GM19193 (cell line): Measurements from ENCODE around the gene ZMYM2.

ENCODE experiments used
- POLR2A ChIP-seq: IDR thresholded peaks from 4 replicates; pipeline ENCODE4 v1.6.1; 2011; ENCODE audit not compliant: insufficient read depth, insufficient read length; ENCODE audit errors: extremely low read depth

The ZMYM2 gene

DNA sequence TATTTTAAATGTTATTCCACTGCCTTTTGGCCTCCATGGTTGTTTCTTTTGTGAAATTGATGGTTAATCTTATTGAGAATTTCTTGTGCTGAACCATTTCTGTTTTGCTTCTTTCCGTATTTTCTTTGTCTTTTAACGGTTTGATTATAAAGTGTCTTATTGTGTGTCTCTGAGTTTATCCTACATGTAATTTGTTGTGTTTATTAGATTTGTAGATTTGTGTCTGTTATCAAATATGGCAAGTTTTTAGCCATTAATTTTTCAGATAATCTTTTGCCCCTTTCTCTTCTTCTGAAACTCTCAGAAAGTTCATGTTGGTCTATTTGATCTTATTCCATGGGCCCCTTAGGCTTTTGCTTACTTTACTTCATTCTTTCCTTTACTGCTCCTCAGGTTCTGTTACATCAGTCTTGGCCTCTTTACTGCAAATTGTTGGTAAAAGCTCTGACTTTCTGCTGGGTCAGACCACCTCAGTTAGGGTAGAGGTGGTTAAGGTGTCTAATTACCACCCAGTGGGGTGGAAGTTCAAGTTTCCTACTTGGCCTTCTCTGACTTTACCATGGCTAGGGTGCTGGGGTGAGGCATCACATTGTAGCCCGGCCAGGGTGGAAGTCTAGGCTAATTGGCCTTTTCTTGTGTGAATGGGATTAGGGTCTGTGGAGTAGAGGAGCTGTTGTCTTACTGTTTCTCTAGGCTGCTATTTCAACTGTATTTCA, 58.3 kb downstream of the ZMYM2 start:
- no peak for TF ChIP-seq POLR2A

DNA sequence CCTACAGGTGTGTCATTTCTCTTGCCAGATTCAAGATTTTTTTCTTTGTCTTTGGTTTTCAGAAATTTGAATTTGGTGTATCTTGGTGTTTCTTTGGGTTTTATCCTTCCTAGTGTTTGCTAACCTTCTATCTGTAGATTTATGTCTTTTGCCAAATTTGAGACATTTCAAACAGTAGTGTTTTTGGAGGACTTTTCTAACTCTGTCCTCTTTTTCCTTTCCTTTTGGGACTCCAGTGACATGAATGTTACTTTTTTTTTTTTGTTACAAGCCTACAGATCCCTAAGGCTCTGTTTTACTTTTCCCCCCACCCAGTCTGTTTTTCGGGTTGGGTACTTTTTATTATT, 58.8 kb downstream of the ZMYM2 start:
- no peak for TF ChIP-seq POLR2A

GRCh38 chr13:20019043-20019442, 60.5 kb downstream of the ZMYM2 start:
- no peak for TF ChIP-seq POLR2A

- TF ChIP-seq POLR2A, result no peak
Measured at GRCh38 chr13:20024702-20025101, 66.2 kb downstream of the ZMYM2 start.

DNA sequence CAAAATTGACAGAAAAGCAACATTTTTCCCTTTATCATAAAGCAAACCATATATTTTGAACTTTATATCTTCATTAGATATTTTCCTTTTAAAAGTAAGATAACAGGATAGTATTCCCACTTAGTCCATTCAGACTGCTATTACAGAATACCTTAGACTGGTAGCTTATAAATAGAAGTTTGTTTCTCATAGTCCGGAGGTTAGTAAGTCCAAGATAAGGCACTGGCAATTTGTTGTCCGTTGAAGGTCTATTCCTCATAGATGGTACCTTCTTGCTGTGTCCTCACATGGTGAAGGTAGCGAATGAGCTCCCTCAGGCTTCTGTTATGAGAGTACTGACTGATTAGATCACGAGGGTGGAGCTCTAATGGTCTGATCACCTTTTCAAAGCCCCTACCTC, 70.4 kb downstream of the ZMYM2 start:
- no peak for TF ChIP-seq POLR2A

- TF ChIP-seq POLR2A, result no peak
Measured at GRCh38 chr13:20033486-20033885, 75.0 kb downstream of the ZMYM2 start.

- no peak for TF ChIP-seq POLR2A
Measured at GRCh38 chr13:20035130-20035529, 76.6 kb downstream of the ZMYM2 start.

DNA sequence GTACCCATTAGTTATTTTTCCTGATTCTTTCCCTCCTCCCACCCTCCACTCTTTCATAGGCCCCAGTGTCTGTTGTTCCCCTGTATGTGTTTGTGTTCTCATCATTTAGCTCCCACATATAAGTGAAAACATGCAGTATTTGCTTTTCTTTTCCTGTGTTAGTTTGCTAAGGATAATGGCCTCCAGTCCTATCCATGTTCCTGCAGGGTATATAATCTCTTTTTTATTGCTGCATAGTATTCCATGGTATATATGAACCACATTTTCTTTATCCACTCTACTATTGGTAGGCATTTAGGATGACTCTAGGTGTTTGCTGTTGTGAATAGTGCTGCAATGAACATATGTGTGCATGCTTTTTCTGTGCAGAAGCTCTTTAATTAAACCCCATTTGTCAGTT, 79.4 kb downstream of the ZMYM2 start:
- no peak for TF ChIP-seq POLR2A

GRCh38 chr13:20043207-20043925, 84.8 kb downstream of the ZMYM2 start:
- TF ChIP-seq POLR2A, result no peak

GRCh38 chr13:20044086-20044485, 85.6 kb downstream of the ZMYM2 start:
- TF ChIP-seq POLR2A, result no peak

DNA sequence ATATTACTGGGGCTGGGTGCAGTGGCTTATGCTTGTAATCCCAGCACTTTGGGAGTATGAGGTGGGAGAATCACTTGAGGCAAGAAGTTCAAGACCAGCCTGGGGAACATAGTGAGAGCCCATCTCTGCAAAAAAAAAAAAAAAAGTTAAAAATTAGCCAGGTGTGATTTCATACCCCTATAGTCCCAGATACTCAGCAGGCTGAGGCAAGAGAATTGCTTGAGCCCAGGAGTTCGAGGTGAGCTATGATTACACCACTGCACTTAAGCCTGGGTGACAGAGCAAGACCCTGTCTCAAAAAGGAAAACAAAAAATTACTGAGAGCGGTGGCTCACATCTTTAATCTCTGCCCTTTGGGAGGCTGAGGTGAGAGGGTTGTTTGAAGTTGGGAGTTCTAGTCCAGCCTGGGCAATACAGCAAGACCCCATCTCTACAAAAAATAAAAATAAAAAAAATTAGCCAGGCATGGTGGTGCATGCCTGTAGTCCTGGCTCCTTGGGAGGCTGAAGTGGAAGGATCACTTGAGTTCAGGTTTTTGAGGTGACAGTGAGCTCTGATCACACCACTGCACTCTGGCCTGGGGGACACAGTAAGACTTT, 87.5 kb downstream of the ZMYM2 start:
- TF ChIP-seq POLR2A, result no peak

DNA sequence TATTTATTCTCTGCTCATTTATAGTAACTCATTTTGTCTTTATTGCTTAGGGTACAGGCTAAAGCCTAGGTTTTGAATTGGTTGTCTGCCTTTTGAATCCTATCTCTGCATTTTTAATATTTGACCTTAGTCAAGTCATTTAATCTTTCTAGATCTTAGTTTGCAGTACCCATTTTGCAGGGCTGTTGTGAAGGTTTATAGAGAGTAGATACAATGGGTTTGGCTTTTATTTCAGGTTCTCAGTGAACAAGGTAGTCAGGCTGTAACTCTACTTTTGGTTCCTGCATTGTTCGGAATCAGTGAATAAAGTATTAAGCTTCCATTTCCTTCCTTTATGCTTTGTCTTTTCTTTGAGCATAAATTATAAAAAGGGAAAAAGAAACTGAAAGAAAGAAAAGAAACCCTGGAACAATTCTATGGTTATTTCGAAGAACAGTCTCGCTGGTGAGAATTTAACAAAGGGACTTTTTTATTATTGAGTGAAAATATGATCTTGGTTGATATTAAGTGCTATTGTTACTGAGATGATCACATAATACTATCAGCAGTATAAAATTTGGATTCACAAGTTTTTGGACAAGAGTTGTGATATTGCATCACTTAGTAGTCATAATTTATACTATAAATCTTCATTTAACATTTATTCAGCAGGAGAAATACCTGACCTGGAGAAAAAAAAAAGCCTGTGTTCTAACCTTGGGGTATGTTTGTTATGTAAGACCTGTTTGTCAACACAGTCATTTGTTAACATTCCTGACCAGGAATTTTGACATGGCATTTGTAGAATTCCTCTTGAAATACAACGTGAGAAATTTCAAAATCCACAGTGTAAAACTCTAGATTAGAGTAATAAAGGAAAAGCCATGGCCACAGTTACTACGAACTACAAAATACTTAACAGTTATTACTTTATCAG, 91.3 kb downstream of the ZMYM2 start:
- TF ChIP-seq POLR2A, result no peak

- no peak for TF ChIP-seq POLR2A
Measured at GRCh38 chr13:20051366-20051765, 92.8 kb downstream of the ZMYM2 start.

- TF ChIP-seq POLR2A, result no peak
Measured at GRCh38 chr13:20053016-20053415, 94.5 kb downstream of the ZMYM2 start.

GRCh38 chr13:20053891-20054290, 95.4 kb downstream of the ZMYM2 start:
- TF ChIP-seq POLR2A, result no peak
